H1 (cell line): ENCODE measurements around the gene ALG1. TPM values are rescaled to one million over a fixed set of nuclear protein-coding genes. Genes with fewer than 3 reads are reported as not detected.

Experiments used
- CHD2 ChIP-seq: IDR thresholded peaks from 2 replicates; pipeline ENCODE4 v1.6.1; 2012; ENCODE audit warnings: low read length, improper control_type of control experiment
- CREB1 ChIP-seq: IDR thresholded peaks from 2 replicates; pipeline ENCODE4 v1.6.1; 2012; ENCODE audit warnings: inconsistent platforms
- NANOG ChIP-seq: IDR thresholded peaks from 2 replicates; pipeline ENCODE4 v1.6.1; 2011; ENCODE audit warnings: low read length, low read depth, mild to moderate bottlenecking, inconsistent platforms; ENCODE audit not compliant: insufficient read depth, poor library complexity, severe bottlenecking
- RAD21 ChIP-seq, 2 experiments: IDR thresholded peaks in 1 of 2; conservative IDR thresholded peaks in 1 of 2; 2 replicates each; pipeline ENCODE4 v1.6.1; 2011; ENCODE audit warnings: low read depth in 2 of 2, low read length in 2 of 2, improper control_type of control experiment in 1 of 2, inconsistent platforms in 1 of 2, mild to moderate bottlenecking in 1 of 2, moderate library complexity in 1 of 2
- TBP ChIP-seq: IDR thresholded peaks from 2 replicates; pipeline ENCODE4 v1.6.1; 2011; ENCODE audit warnings: low read depth, low read length, improper control_type of control experiment
- polyA plus RNA-seq, 7 experiments: library from polyadenylated mRNA; depleted of rRNA in 3 of 7; stranded (reverse) in 5 of 7; unstranded in 2 of 7; fragments of >200 nt in 5 of 7; fragments of 200-250 nt in 2 of 7; gene quantifications; 1 replicate in 5 of 7; 2 replicates in 1 of 7; 4 replicates in 1 of 7; pipeline versions ENCODE4 v1.2.1 to v1.2.3, GENCODE V29; 2011 to 2013; ENCODE audit warnings: missing spikeins in 2 of 7, mixed read lengths in 2 of 7
- total RNA-seq: library from RNA; stranded (reverse); fragmentation: NEBNext Ultra II Directional; extraction: Animal tissue kit (Norgen Biotek cat#: 25700); gene quantifications from 2 replicates; pipeline ENCODE4 v1.2.1, GENCODE V29; 2021

ALG1 gene
- total and polyA plus RNA-seq, 2 of the 8 experiments (the other 6 are each of a cell fraction or from before 2014, with no cell fraction given), result 34.8 to 46.5 TPM

GRCh38 chr16:5056352-5056751 is 15.3 kb upstream of the ALG1 start (continued):
- no peak for TF ChIP-seq CHD2
- 0 out of 2 replicates have a peak, but pooled peaks have one; percentile 21 for TF ChIP-seq CREB1
- TF ChIP-seq RAD21 (IDR thresholded peaks at IDR 0.05 in 1 of 2, conservative IDR thresholded peaks at IDR 0.05 in 1 of 2; ENCODE audit: low read depth in 2 of 2, low read length in 2 of 2), result peak; percentile 87 to 94
- TF ChIP-seq TBP, result no peak
- peak; percentile 19 for TF ChIP-seq NANOG
- TF ChIP-seq, all 59 proteins: peak for 4
